Neural cell (in vitro differentiated cells): ENCODE results near the gene CACNA1E.

Source experiments
- CTCF ChIP-seq: fragments of 450-650 bp; IDR thresholded peaks from 2 replicates; pipeline ENCODE4 v1.5.1; 2014; ENCODE audit warnings: antibody characterized with exemption, mild to moderate bottlenecking, moderate library complexity; ENCODE audit not compliant: poor library complexity, severe bottlenecking
- EP300 ChIP-seq: fragments of 450-650 bp; conservative IDR thresholded peaks from 2 replicates; pipeline ENCODE4 v1.6.1; 2014; ENCODE audit warnings: antibody characterized with exemption, mild to moderate bottlenecking, moderate library complexity; ENCODE audit not compliant: poor library complexity, severe bottlenecking
- POLR2AphosphoS5 ChIP-seq: IDR thresholded peaks from 2 replicates; pipeline ENCODE4 v1.6.1; 2012
- REST ChIP-seq: IDR thresholded peaks from 2 replicates; pipeline ENCODE4 v1.6.1; 2012; ENCODE audit warnings: borderline replicate concordance

DNA sequence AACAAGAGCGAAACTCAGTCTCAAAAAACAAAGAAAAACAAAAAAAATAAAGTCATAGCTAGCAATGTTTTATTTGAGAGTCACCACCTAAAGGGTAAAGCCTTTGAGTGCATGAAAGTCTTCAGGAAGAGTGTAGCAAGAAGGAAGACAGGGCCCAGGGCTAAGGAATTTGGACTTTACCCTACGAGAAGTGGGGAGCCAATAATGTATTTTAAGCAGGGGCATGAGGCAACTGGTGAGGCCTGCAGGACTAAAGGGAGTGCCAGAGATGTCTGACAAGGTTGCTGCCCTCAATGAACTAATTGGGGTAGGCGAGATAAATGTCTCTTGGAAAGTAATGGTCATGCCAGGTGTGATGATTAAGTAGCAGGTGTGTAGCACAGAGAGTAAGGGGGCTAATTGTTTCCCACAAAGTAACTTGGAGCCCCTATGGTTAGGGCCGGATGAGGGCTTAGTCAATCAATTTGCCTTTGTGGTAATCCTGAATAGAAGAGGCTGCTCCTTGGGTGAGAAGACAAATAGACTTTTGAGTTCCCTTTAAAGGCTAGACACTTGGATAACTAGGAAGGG is 31.6 kb upstream of the CACNA1E start:
- TF ChIP-seq CTCF (no peak), POLR2AphosphoS5 (no peak), REST (no peak), EP300 (no peak)
